ENCODE data around the gene COL6A3.
A peak's percentile ranks its signal among the peaks of the same experiment; 100 is the strongest.

The COL6A3 gene

DNA sequence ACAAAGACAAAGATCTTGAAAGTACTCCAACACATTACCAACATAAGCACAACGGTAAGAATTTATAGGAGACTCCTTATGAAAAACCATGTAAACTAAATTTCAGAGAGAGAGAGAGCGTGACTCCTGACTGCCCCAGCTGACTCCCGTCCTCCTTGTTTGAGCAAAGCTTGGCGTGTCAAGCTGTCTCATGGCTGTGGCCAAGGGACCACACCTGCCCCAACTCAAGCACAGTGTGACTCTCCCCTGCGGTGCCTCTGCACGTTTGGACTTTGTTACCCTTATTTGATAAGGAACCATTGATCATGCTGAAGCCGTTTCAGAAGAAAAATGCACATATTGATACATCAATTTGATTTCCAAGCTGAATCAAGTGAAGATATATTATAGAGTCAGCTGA lies 124.8 kb downstream of the COL6A3 start:
- DNase-seq: no peak

DNA sequence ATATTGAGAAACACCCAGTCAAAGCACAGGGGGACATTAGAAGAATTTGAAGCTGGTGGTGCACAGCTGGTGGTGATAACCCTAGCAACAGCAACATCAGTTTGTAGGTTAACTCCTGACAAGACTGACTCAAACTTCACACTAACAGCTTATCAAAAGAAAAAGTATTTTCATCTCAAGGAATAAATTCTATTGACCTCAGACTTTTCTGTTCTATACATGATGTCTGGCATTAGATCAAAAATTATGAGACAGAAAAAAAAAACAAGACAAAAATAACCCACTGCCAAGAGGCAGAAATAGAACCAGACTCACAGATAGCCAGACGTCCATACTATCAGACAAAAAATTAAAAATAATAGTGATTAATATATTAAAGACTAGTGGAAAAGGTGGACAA lies 126.1 kb downstream of the COL6A3 start:
- no peak for DNase-seq

- no peak for DNase-seq
Observed at GRCh38 chr2:237283131-237283928, 130.6 kb downstream of the COL6A3 start.

- no peak for DNase-seq
Observed at GRCh38 chr2:237282568-237283128, 131.3 kb downstream of the COL6A3 start.

DNA sequence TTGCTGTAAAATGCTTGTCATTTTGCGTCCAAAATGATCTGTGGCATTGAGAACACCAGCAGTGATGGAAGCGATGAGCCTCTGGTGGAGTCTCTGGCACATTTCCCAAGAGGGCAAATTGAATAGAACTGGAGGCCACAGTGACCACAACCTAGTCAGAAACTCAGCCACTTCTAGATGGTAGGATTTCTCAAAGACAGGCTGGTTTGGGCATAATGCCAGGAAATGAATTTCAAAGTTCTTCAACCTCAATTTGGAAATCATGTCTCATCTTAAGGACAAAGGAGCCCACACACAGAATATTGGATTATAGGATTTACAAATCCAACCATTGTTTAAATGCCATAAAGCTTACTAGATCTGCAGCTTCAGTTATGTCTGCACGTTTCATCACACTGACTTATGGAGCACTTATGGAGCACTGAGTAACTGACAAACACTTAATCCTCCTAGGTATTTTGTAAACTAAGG lies 132.1 kb downstream of the COL6A3 start:
- DNase-seq: peak; percentile 1

GRCh38 chr2:237280939-237281338 lies 133.0 kb downstream of the COL6A3 start:
- DNase-seq: no peak

DNA sequence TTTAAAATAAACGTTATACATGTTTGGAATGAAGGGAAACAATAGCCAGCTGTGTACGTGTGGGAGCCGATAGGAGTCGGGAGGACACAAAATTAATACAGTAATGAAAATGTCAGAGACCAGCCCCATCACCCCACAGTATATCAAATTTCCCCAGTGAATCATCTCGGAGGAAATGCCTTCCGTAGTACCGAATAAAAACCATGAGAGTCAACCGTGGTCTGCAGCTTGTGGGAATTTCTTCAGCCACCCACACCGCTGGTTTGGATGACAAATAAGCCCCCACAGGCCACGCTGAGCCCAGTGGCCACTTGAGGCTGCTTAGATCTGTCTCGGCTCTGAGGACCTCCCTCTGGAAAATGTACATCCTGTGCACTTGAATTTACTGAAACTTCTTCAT lies 133.7 kb downstream of the COL6A3 start:
- DNase-seq: no peak

- DNase-seq: no peak
Observed at GRCh38 chr2:237279012-237279768, 134.8 kb downstream of the COL6A3 start.

- DNase-seq: no peak
Observed at GRCh38 chr2:237278568-237278967, 135.4 kb downstream of the COL6A3 start.

GRCh38 chr2:237276716-237277490 lies 137.1 kb downstream of the COL6A3 start:
- no peak for DNase-seq
